Ovary (tissue), 3 donors: Measurements from ENCODE around the gene DELE1.

Source experiments
- EP300 ChIP-seq: sonication (generic); formaldehyde crosslinking; IDR thresholded peaks from one replicate; pipeline ENCODE4 v1.6.1; 2017; ENCODE audit warnings: antibody characterized with exemption
- POLR2A ChIP-seq: fragments of 450-650 bp; IDR thresholded peaks from one replicate; pipeline ENCODE4 v1.6.1; 2017; ENCODE audit warnings: antibody characterized with exemption, mild to moderate bottlenecking, moderate library complexity
- TF ChIP-seq, protein P1 (sequence below), 3 donors: fragments of 450-650 bp in 2 of 3; fragments of 200-600 bp in 1 of 3; IDR thresholded peaks; one replicate each; pipeline versions ENCODE4 v1.5.1 to v1.8.0; 2016 to 2022; ENCODE audit warnings: antibody characterized with exemption in 3 of 3, mild to moderate bottlenecking in 1 of 3
- donor health status: DM: no; HTN: no; CAD: no.

DNA sequence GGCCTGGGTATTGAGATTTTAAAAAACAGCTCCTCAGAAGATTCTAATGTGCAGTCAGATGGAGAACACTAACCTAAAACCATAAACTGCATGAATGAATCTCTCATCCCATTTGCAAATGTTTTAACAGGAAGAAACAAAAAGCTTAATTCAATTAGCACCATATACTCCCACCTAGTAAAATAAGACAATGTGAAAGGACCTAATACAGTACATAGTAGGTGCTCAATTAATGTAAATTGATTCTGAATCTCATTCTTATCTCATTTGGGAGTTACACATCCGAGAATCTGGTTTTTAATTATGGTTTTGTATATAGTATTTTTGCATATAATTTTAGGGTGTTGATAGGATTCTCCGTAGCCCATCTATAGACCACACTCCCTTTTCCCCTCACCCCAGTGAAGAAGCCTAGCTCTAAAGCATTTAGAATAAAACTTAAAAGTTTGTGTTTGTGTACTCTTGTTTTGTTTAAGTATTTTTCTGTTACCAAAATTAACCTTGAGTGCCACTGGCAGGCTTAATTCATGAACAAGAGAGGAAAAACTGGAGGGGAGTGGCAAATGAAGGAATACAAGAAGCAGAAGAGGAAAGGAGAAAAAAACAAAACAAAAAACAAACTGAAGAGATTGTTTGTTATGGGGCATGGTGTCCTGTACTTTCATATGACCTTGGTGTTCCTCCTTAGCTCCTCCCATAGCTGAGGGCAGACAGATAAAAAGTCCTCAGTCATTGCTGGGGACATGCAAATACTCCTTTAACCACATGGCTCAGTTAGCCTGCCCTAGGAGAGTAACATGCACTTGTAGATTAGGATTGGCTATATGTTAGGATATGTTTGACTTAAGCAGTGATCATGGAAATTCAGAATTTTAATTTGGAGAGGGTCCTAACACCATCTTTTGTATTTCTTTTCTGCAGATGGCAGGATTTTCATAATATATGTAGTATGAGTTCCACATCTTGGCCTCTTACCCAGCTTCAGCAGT, 46.4 kb downstream of the DELE1 start:
- TF ChIP-seq, protein P1, sequence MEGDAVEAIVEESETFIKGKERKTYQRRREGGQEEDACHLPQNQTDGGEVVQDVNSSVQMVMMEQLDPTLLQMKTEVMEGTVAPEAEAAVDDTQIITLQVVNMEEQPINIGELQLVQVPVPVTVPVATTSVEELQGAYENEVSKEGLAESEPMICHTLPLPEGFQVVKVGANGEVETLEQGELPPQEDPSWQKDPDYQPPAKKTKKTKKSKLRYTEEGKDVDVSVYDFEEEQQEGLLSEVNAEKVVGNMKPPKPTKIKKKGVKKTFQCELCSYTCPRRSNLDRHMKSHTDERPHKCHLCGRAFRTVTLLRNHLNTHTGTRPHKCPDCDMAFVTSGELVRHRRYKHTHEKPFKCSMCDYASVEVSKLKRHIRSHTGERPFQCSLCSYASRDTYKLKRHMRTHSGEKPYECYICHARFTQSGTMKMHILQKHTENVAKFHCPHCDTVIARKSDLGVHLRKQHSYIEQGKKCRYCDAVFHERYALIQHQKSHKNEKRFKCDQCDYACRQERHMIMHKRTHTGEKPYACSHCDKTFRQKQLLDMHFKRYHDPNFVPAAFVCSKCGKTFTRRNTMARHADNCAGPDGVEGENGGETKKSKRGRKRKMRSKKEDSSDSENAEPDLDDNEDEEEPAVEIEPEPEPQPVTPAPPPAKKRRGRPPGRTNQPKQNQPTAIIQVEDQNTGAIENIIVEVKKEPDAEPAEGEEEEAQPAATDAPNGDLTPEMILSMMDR (IDR thresholded peaks at IDR 0.05), result no peak
- no peak for TF ChIP-seq POLR2A
- no peak for TF ChIP-seq EP300
